GM12891 (cell line): ENCODE measurements around the gene SEZ6.

ENCODE experiments used
- PAX5 ChIP-seq: IDR thresholded peaks from 2 replicates; pipeline ENCODE4 v1.6.1; 2011; ENCODE audit warnings: low read length, moderate library complexity, mild to moderate bottlenecking; ENCODE audit not compliant: insufficient read depth, severe bottlenecking
- POLR2A ChIP-seq: IDR thresholded peaks from 2 replicates; pipeline ENCODE4 v1.6.1; 2011; ENCODE audit warnings: low read depth, low read length, control low read depth
- POLR2AphosphoS5 ChIP-seq: IDR thresholded peaks from 2 replicates; pipeline ENCODE4 v1.6.1; 2011; ENCODE audit warnings: low read depth, low read length, control low read depth
- POU2F2 ChIP-seq: IDR thresholded peaks from 2 replicates; pipeline ENCODE4 v1.6.1; 2011; ENCODE audit warnings: low read depth, mild to moderate bottlenecking, control low read depth, low read length, moderate library complexity
- SPI1 ChIP-seq: IDR thresholded peaks from 2 replicates; pipeline ENCODE4 v1.6.1; 2011; ENCODE audit warnings: low read depth, low read length, control low read depth
- TAF1 ChIP-seq: IDR thresholded peaks from 2 replicates; pipeline ENCODE4 v1.6.1; 2011; ENCODE audit warnings: low read depth, low read length, control low read depth

DNA sequence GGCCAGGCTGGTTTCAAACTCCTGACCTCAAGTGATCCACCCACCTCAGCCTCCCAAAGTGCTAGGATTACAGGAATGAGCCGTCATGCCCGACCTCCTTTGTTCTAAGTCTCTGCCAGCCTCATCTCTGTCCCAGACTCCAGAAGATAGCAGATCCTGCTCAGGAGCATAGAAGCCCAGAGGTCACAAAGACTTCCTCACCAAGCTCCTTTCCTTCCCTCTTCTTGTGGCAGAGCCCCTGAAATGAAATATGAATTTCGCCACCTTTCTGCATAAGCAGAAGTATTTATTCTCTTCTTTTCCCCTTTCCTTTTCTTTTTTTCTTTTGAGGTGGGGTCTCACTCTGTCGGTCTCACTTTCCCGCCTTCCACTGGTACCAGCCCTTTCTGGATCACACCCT lies 25.7 kb upstream of the SEZ6 start:
- no peak for TF ChIP-seq POLR2A
- TF ChIP-seq POLR2AphosphoS5: no peak
- TF ChIP-seq SPI1: no peak
- TF ChIP-seq TAF1: no peak
- TF ChIP-seq PAX5: no peak
- no peak for TF ChIP-seq POU2F2
